ENCODE data around the gene SCAPER.

The SCAPER gene

GRCh38 chr15:76947454-76947853 is 42.3 kb upstream of the SCAPER start:
- Histone ChIP-seq H3K27ac (no peak overlapping the region), H3K9me3 (no peaks in the 10 kb centered on the region), H3K36me3 (peaks cover 26% of the 10 kb centered on the region), H3K27me3 (no peaks in the 10 kb centered on the region), H3K4me3 (ENCODE audit: low read depth in 1 of 2, low read length in 1 of 2) (no peak overlapping the region), H3K4me1 (ENCODE audit: control insufficient read depth in 1 of 2, insufficient read depth in 1 of 2, low read depth in 1 of 2, low read length in 1 of 2) (no peaks in the 10 kb centered on the region)
- no peak for TF ChIP-seq CTCF (IDR thresholded peaks at IDR 0.05)

GRCh38 chr15:76945494-76946093 is 40.5 kb upstream of the SCAPER start:
- Histone ChIP-seq H3K27me3 (no peaks in the 10 kb centered on the region), H3K4me1 (ENCODE audit: control insufficient read depth in 1 of 2, insufficient read depth in 1 of 2, low read depth in 1 of 2, low read length in 1 of 2) (no peaks in the 10 kb centered on the region), H3K36me3 (peaks cover 19% of the 10 kb centered on the region), H3K4me3 (ENCODE audit: low read depth in 1 of 2, low read length in 1 of 2) (no peak overlapping the region), H3K9me3 (no peaks in the 10 kb centered on the region), H3K27ac (no peak overlapping the region)
- TF ChIP-seq CTCF (IDR thresholded peaks at IDR 0.05), result no peak

- Histone ChIP-seq H3K27me3 (no peaks in the 10 kb centered on the region), H3K27ac (no peak overlapping the region), H3K4me1 (ENCODE audit: control insufficient read depth in 1 of 2, insufficient read depth in 1 of 2, low read depth in 1 of 2, low read length in 1 of 2) (no peaks in the 10 kb centered on the region), H3K9me3 (no peaks in the 10 kb centered on the region), H3K36me3 (peaks cover 24% of the 10 kb centered on the region), H3K4me3 (ENCODE audit: low read depth in 1 of 2, low read length in 1 of 2) (no peak overlapping the region)
- no peak for TF ChIP-seq CTCF (IDR thresholded peaks at IDR 0.05)
These were observed 37.2 kb upstream of the SCAPER start for GRCh38 chr15:76942331-76942730.

- Histone ChIP-seq H3K27ac (no peak overlapping the region), H3K36me3 (peaks cover 24% of the 10 kb centered on the region), H3K27me3 (no peaks in the 10 kb centered on the region), H3K4me1 (ENCODE audit: control insufficient read depth in 1 of 2, insufficient read depth in 1 of 2, low read depth in 1 of 2, low read length in 1 of 2) (no peaks in the 10 kb centered on the region), H3K4me3 (ENCODE audit: low read depth in 1 of 2, low read length in 1 of 2) (no peak overlapping the region), H3K9me3 (no peaks in the 10 kb centered on the region)
- no peak for TF ChIP-seq CTCF (IDR thresholded peaks at IDR 0.05)
These were observed 36.5 kb upstream of the SCAPER start for GRCh38 chr15:76941636-76942035.

GRCh38 chr15:76939715-76940114 is 34.6 kb upstream of the SCAPER start:
- Histone ChIP-seq H3K9me3 (no peaks in the 10 kb centered on the region), H3K27ac (no peak overlapping the region)
- TF ChIP-seq CTCF (IDR thresholded peaks at IDR 0.05), result no peak

GRCh38 chr15:76938752-76939151 is 33.6 kb upstream of the SCAPER start:
- Histone ChIP-seq H3K27me3 (no peaks in the 10 kb centered on the region), H3K9me3 (no peaks in the 10 kb centered on the region), H3K36me3 (peaks cover 18% of the 10 kb centered on the region), H3K4me1 (ENCODE audit: control insufficient read depth in 1 of 2, insufficient read depth in 1 of 2, low read depth in 1 of 2, low read length in 1 of 2) (no peaks in the 10 kb centered on the region), H3K4me3 (ENCODE audit: low read depth in 1 of 2, low read length in 1 of 2) (no peak overlapping the region), H3K27ac (no peak overlapping the region)
- no peak for TF ChIP-seq CTCF (IDR thresholded peaks at IDR 0.05)

More at GRCh38 chr15:76939715-76940114, 34.6 kb upstream of the SCAPER start:
- no peak overlapping the region for H3K4me3 ChIP-seq (ENCODE audit: low read depth in 1 of 2, low read length in 1 of 2)
- H3K4me1 ChIP-seq (ENCODE audit: control insufficient read depth in 1 of 2, insufficient read depth in 1 of 2, low read depth in 1 of 2, low read length in 1 of 2), result no peaks in the 10 kb centered on the region
- H3K27me3 ChIP-seq, result no peaks in the 10 kb centered on the region
- H3K36me3 ChIP-seq, result peaks cover 24% of the 10 kb centered on the region

Measured in neutrophil (primary cell).